Measurements from ENCODE around the gene BTN2A1. TPM values are rescaled to one million over a fixed set of nuclear protein-coding genes. Genes with fewer than 3 reads are reported as not detected.

BTN2A1 gene
- total RNA-seq, 6 experiments from 2014 or later = 3.6 to 8.3 (median 5.2) TPM

DNA sequence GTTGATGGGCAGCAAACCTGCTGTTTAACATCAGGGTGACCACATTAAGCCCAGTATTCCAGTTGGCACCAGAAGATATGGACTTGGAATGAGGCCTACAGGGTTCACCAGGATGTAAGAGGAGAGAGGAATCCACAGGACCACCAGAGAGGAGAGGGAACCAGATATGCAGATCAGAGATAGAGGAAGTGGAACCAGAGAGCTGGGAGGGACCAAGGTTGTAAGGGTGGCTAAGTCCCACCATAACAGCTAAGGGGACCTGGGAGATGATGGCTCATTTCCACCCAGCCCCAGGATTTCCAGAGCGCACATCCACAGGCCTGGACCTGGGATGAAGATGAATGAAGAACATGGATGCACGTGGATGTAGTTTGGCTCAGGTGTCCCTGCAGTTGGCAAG is 11.1 kb downstream of the BTN2A1 start:
- H3K4me3 ChIP-seq = no peak overlapping the region
- WGBS (ENCODE audit: insufficient coverage, low coverage, low lambda C conversion rate, missing lambda C conversion rate) = 100% methylated on average over 1 of the region's 2 CpGs

GRCh38 chr6:26470643-26471042 is 12.9 kb downstream of the BTN2A1 start:
- intact Hi-C loops (cut with DNase I) = no loop called here
- DNase-seq (no peak), ATAC-seq (no peak)
- peaks cover 0 to 10% (median 0%) of the 10 kb centered on the region in 4 donors for H3K4me1 ChIP-seq
- H3K36me3 ChIP-seq = peaks cover 0 to 22% (median 12%) of the 10 kb centered on the region in 4 donors
- H3K27me3 ChIP-seq = no peaks in the 10 kb centered on the region
- H3K4me3 ChIP-seq = no peak overlapping the region
- no peak overlapping the region for H3K27ac ChIP-seq
- 75% methylated on average over 2 of the region's 4 CpGs for WGBS (ENCODE audit: insufficient coverage, low coverage, low lambda C conversion rate, missing lambda C conversion rate)
- TF ChIP-seq CTCF (IDR thresholded peaks at IDR 0.05) (no peak), POLR2A (IDR thresholded peaks at IDR 0.05) (no peak)
- H3K9me3 ChIP-seq = no peaks in the 10 kb centered on the region

More for the DNA sequence above, 11.1 kb downstream of the BTN2A1 start:
- intact Hi-C loops (cut with DNase I) = no loop called here
- H3K27ac ChIP-seq = no peak overlapping the region
- H3K9me3 ChIP-seq = no peaks in the 10 kb centered on the region
- no peak for ATAC-seq
- H3K36me3 ChIP-seq = peaks cover 0 to 40% (median 20%) of the 10 kb centered on the region in 4 donors
- no peaks in the 10 kb centered on the region for H3K27me3 ChIP-seq
- no peak for TF ChIP-seq CTCF (IDR thresholded peaks at IDR 0.05)
- no peak for TF ChIP-seq POLR2A (IDR thresholded peaks at IDR 0.05)
- DNase-seq = no peak
- no peaks in the 10 kb centered on the region for H3K4me1 ChIP-seq

- Histone ChIP-seq H3K4me3 (no peak overlapping the region), H3K4me1 (peaks cover 0 to 10% (median 0%) of the 10 kb centered on the region in 4 donors), H3K9me3 (no peaks in the 10 kb centered on the region), H3K36me3 (peaks cover 0 to 9% (median 4%) of the 10 kb centered on the region in 4 donors), H3K27me3 (no peaks in the 10 kb centered on the region), H3K27ac (no peak overlapping the region)
- TF ChIP-seq POLR2A (IDR thresholded peaks at IDR 0.05) = no peak
- no peak for TF ChIP-seq CTCF (IDR thresholded peaks at IDR 0.05)
- ATAC-seq (no peak), DNase-seq (no peak)
- intact Hi-C loops (cut with DNase I) = no loop called here
Measured at GRCh38 chr6:26471970-26472369, 14.2 kb downstream of the BTN2A1 start.

- H3K27me3 ChIP-seq = no peaks in the 10 kb centered on the region
- WGBS (ENCODE audit: insufficient coverage, low coverage, low lambda C conversion rate, missing lambda C conversion rate) = 95% methylated on average over 3 of the region's 4 CpGs
- DNase-seq = no peak
- no peak for TF ChIP-seq CTCF (IDR thresholded peaks at IDR 0.05)
- no peak for TF ChIP-seq POLR2A (IDR thresholded peaks at IDR 0.05)
- no peak for ATAC-seq
- no peaks in the 10 kb centered on the region for H3K9me3 ChIP-seq
- peaks cover 0 to 5% (median 3%) of the 10 kb centered on the region in 4 donors for H3K36me3 ChIP-seq
- peaks cover 0 to 10% (median 0%) of the 10 kb centered on the region in 4 donors for H3K4me1 ChIP-seq
- peak overlapping the region; percentile 86 to 93 (median 89) for H3K27ac ChIP-seq
- no peak overlapping the region for H3K4me3 ChIP-seq
- intact Hi-C loops (cut with DNase I) = no loop called here
Measured at GRCh38 chr6:26472549-26473290, 15.0 kb downstream of the BTN2A1 start.
